ENCODE measurements around the gene AHCY.
A peak's percentile ranks its signal among the peaks of the same experiment; 100 is the strongest.
"Not testable (repeated sequence)": the region's sequence is repeated elsewhere in the genome, so short reads cannot be mapped to it uniquely, and the experiment has no call there.

Gene AHCY

GRCh38 chr20:34298294-34298784, 4.8 kb downstream of the AHCY start:
- DNase-seq (ENCODE audit: low read depth in 2 of 2): not testable (repeated sequence)

DNA sequence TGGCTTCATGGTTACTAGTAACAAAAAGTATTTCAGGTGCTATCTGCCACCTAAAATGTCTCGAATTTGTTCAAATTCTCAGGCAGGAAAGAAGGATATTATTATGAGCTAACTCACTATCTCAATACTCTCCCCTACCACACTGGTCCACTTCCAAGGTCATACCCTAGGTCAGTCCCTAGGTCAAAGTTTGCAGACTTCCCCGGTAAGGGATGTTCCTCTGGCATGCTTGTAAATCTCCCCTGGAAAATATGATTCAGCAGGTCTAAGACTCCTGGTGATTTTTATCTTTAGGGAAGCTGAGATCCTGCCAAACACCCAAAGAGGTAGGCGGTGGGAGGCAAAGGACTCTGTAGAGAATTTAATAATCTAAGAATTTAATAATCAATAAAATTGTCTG, 6.7 kb downstream of the AHCY start:
- DNase-seq (ENCODE audit: low read depth in 2 of 2): no peak

DNA sequence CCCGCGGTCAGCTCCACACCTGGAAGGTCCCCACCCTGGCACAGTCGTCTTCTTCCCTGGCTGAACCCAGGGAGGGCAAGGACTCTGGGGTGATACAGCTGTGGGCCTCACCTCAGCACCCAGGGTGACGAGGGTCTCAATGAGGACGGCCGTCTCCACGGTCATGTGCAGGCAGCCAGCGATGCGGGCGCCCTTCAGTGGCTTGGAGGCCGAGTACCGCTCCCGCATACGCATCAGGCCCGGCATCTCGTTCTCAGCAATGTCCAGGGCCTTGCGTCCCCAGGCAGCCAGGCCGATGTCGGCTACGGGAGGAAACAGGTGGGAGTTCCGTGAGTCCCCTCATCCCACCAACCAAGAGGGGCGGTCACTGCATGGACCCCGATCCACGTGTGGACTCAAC, 7.9 kb downstream of the AHCY start:
- no peak for DNase-seq (ENCODE audit: low read depth in 2 of 2)

DNA sequence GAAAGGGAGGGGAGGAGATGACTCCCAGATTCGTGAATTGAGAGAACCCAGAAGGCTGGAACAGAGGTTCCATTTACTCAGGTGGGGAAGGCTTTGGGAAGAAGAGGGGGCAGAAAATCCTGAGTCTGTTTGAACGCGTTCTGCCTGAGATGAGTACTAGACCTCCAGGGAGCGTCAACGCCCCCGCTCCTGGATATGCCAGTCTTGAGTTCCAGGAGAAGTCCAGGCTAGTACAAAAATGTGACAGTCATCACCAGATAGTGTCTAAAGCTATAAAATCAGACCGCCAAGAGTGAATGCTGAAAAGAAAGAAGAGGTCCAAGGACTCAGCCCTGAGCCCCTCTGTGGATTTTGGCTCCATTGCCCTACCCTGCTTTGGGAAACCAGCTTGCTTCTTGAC, 8.6 kb downstream of the AHCY start:
- no peak for DNase-seq (ENCODE audit: low read depth in 2 of 2)

GRCh38 chr20:34293589-34293988, 9.6 kb downstream of the AHCY start:
- no peak for DNase-seq (ENCODE audit: low read depth in 2 of 2)

GRCh38 chr20:34293119-34293518, 10.0 kb downstream of the AHCY start:
- DNase-seq (ENCODE audit: low read depth in 2 of 2): no peak

- DNase-seq (ENCODE audit: low read depth in 2 of 2): no peak
Measured at GRCh38 chr20:34292496-34292895, 10.7 kb downstream of the AHCY start.

DNA sequence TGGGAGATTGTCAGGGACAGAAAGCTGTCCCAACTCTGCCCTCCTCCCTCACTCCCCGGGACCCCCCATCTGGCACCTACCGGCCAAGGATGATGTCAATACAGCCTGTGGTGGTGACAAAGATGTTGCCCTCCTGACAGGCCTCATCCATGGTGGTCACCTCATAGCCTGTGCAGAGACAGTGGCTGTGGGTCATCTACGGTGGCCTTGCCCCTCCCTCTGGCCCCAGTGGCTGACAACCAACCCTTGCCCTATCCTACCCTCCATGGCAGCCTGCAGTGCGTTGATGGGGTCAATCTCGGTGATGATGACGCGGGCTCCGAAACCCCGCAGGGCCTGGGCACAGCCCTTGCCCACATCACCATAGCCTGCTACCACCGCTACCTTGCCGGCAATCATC, 12.7 kb downstream of the AHCY start:
- DNase-seq (ENCODE audit: low read depth in 2 of 2): no peak

DNA sequence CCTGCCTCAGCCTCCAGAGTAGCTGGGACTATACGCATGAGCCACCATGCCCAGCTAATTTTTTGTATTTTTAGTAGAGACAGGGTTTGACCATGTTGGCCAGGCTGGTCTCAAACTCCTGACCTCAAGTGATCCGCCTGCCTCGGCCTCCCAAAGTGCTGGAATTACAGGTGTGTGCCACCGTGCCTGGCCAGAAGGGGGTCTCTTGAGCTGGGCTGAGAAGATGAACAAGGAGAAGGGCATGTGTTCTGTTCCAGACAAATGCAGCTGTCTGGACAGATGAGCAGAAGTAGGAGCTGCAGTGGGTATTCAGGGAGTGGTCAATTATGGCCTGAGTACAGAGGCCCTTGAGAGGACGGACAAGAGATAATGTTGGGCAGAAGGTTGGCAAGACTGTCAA, 15.7 kb downstream of the AHCY start:
- DNase-seq (ENCODE audit: low read depth in 2 of 2): not testable (repeated sequence)

DNA sequence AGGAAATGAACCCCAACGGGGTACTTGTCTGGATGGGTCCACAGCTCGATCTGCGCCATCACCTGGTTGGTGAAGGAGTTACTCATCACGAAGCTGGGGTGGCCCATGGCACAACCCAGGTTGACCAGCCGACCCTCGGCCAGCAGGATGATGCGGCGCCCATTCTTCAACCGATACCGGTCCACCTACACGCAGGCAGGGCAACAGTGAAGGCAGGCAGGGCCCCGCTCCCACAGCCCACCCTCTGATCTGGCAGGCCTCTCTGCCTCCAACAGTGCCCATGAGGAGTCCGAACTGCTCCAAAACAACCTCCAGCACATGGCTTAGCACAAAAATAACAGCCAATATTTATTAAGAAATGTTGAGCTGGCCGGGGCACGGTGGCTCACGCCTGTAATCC, 17.7 kb downstream of the AHCY start:
- DNase-seq (ENCODE audit: low read depth in 2 of 2): no peak

GRCh38 chr20:34283844-34284243, 19.3 kb downstream of the AHCY start:
- DNase-seq (ENCODE audit: low read depth in 2 of 2): no peak

- DNase-seq (ENCODE audit: low read depth in 2 of 2): no peak
Measured at GRCh38 chr20:34282041-34282440, 21.1 kb downstream of the AHCY start.

DNA sequence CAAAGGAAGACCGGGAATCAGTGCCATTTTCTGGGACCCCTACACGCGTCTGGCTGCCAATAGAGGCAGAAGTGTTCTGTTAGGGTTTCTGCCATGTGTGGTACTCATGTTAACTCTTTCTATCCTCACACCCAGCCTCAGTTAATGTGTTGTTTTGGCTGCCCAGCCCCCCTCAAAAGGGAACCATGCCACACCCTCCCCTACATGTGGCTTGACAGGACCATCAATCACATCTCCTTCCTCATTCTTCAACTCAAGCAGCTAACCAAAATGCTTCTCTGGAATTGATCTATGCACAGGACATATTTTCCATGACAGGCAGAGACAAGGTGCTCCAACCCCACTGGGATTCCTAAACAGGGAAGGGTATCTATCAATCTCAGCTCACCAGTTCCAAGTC, 22.0 kb downstream of the AHCY start:
- no peak for DNase-seq (ENCODE audit: low read depth in 2 of 2)

DNA sequence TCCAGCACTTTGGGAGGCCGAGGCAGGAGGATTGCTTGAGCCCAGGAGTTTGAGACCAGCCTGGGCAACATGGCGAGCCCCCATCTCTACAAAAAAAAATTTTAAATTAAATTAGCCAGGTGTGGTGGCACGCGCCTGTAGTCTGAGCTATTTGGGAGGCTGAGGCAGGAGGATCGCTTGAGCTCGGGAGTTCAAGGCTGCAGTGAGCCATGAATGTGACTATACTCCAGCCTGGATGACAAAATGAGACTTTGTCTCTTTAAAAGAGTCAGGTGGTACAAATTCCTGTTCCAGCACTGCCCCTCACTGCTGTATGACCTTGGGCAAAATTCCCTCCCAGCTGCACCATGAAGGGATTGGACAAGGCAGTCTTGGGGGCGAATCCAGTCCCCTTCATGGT, 28.5 kb downstream of the AHCY start:
- DNase-seq (ENCODE audit: low read depth in 2 of 2): no peak

- no peak for DNase-seq (ENCODE audit: low read depth in 2 of 2)
Measured at GRCh38 chr20:34271956-34272355, 31.2 kb downstream of the AHCY start.

DNA sequence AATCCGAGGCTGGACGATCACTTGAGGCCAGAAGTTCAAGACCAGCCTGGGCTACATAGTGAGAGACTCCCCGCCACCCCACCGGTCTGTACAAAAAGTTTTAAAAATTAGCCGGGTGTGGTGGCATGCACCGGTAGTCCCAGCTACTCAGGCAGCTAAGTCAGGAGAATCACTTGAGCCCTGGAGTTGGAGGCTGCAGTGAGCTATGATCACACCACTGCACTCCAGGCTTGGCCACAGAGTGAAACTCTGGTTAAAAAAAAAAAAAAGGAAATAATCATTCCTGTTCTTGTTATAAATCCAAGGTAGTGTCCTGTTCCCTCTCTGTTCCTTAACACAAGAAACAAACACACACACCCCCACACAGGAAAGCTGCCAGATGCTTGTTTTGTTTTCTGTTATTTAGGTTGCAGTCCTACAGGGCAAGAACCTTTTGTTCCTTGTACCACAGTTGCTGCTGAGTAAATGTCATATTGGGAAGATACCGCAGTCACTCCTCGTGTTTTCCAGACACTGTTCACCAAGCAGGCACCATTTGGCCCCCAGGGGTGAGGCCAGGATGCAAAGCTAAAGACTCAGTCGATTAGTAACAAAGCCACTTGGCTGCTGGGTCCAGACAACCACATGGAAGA, 33.0 kb downstream of the AHCY start:
- DNase-seq (ENCODE audit: low read depth in 2 of 2): no peak

DNA sequence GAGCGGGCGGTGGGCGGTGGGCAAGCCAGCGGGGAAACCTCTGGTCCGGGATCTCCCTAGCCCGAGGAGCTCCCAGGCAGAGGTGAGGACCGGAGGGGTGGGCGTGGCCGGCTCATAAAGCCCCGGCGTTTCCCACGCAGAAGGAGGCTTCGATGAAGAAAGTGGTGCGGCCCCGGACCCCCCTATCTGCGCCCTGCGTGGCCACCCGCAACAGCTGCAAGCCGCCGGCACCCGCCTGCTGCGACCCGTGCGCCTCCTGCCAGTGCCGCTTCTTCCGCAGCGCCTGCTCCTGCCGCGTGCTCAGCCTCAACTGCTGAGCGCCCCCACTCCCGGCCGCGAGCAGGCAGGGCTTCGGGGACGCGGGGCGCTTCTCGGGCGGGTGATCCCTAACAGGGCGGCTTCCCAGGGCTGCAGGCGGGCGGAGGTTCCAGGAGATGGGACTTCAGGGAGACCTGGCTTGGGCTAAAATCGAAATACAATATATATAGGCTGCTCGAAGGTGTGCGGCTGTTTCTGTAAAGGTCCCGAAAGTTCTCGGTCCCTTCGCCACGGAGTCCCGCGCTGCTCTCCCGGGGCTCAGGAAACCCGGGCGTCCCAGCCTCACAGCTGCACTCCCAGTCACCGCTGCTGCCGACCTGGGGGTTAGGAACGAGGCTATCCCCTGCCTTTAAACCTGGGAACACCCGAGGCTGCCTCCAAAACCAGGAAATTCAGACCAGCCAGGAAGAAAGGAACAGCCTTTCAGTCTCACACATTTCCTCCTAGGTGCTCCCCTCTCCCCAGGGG, 34.1 kb downstream of the AHCY start:
- peak in 1 of 2 donors; percentile 9 for DNase-seq (ENCODE audit: low read depth in 2 of 2)

DNA sequence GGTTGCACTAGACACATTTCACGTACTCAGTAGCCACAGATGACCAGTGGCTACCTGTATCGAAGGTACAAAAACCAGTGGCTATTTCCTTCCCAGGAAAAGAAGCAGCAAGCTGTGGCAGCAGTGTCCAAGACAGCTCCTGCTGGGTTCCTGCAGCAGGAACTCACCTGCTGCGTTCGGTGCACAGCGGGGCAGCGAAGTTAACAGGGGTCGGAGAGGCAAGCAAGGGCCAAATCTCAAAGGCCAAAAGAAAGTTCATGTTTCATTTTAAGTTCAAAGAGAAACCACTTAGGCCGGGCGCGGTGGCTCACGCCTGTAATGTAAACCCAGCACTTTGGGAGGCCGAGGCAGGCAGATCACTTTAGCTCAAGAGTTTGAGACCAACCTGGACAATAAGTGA, 35.0 kb downstream of the AHCY start:
- DNase-seq (ENCODE audit: low read depth in 2 of 2): no peak

DNA sequence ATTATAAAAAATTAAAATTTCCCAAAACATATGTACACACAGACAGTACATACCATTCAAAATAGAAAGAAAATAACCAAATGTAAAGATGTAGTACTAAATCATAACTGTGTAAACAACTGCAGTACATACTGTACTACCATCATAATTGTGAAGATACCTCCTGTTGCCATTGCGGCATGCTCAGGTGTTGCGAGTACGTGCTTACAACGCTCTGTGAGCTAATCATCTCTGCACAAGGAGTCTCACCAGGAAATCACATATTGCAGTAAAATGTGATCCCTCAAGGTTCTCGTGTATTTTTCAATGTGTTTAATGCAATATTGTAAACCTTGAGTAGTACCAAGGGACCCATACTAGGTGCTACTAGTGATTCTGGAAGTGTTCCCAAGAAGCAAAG, 39.0 kb downstream of the AHCY start:
- DNase-seq (ENCODE audit: low read depth in 2 of 2): no peak

- DNase-seq (ENCODE audit: low read depth in 2 of 2): not testable (repeated sequence)
Measured at GRCh38 chr20:34263468-34263867, 39.7 kb downstream of the AHCY start.

GRCh38 chr20:34262488-34263288, 40.5 kb downstream of the AHCY start:
- DNase-seq (ENCODE audit: low read depth in 2 of 2): no peak

- DNase-seq (ENCODE audit: low read depth in 2 of 2): no peak
Measured at GRCh38 chr20:34260208-34260942, 42.8 kb downstream of the AHCY start.
